ENCODE measurements around the gene ELK4.

Gene ELK4

DNA sequence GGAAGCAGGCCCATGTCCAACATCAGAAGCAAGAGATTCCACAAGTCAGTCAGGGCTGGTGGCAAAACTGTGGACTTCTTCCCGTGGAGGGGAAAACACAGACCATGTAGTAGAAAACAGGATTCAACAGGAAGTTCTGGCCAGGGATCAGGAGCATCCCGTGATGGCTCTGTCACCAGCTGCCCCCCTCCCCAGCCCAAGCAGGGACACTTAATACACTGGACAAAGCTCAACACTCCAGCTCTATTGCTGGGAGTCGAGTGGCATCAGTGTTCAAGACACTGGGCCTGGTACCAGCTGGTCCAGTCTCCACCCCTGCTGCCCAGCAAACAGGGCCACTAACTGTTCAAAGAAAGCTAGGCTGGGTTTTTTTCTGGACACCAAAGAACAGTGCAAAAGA, 44.8 kb upstream of the ELK4 start:
- DNase-seq (ENCODE audit: low read depth), result no peak
- TF ChIP-seq, protein P1, sequence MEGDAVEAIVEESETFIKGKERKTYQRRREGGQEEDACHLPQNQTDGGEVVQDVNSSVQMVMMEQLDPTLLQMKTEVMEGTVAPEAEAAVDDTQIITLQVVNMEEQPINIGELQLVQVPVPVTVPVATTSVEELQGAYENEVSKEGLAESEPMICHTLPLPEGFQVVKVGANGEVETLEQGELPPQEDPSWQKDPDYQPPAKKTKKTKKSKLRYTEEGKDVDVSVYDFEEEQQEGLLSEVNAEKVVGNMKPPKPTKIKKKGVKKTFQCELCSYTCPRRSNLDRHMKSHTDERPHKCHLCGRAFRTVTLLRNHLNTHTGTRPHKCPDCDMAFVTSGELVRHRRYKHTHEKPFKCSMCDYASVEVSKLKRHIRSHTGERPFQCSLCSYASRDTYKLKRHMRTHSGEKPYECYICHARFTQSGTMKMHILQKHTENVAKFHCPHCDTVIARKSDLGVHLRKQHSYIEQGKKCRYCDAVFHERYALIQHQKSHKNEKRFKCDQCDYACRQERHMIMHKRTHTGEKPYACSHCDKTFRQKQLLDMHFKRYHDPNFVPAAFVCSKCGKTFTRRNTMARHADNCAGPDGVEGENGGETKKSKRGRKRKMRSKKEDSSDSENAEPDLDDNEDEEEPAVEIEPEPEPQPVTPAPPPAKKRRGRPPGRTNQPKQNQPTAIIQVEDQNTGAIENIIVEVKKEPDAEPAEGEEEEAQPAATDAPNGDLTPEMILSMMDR (IDR thresholded peaks at IDR 0.05; ENCODE audit: insufficient read depth, low read depth, low read length, missing control alignments), result no peak
- H3K4me3 ChIP-seq (ENCODE audit: low read depth, low read length), result no peak overlapping the region

DNA sequence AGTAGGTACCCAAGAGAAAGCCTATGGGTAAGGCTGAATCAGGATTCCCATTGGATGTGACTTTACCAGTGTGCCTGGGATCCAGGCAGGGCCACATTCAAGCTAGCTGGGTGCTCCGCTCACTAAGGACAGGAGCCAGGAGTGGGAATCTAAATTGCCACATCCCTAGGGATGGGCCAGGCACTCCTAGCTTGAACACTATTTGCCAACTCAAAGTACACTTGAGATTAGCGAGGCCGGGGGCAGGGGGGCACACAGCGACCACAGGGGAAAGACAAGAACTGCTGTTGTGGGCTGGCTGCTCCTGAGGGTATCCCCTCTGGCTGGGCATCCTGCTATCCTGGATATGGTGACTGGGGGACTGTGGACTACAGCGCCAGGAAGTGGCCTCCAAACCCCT, 44.2 kb upstream of the ELK4 start:
- no peak for DNase-seq (ENCODE audit: low read depth)
- TF ChIP-seq, protein P1 (IDR thresholded peaks at IDR 0.05; ENCODE audit: insufficient read depth, low read depth, low read length, missing control alignments), result no peak
- no peak overlapping the region for H3K4me3 ChIP-seq (ENCODE audit: low read depth, low read length)

DNA sequence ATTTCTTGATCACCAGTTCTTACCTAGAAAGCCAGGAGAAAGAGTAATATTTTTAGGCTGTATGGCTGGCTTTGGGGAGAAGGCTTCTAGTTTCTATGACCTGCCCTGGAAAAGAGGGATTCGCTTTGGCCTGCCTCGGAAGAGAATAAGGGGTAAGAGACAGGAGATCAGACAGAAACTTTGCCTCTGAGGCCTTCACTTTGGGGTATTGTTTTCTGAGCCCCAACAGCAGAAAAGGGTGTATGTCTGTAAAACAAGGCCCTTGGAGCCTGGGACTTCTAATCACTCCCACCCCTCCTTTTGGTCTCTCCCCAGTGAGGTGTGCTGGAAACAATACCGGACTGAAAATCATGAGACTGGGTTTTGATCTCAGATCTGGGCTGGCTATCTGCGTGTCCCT, 43.4 kb upstream of the ELK4 start:
- H3K4me3 ChIP-seq (ENCODE audit: low read depth, low read length), result no peak overlapping the region
- TF ChIP-seq, protein P1 (IDR thresholded peaks at IDR 0.05; ENCODE audit: insufficient read depth, low read depth, low read length, missing control alignments), result no peak
- no peak for DNase-seq (ENCODE audit: low read depth)

DNA sequence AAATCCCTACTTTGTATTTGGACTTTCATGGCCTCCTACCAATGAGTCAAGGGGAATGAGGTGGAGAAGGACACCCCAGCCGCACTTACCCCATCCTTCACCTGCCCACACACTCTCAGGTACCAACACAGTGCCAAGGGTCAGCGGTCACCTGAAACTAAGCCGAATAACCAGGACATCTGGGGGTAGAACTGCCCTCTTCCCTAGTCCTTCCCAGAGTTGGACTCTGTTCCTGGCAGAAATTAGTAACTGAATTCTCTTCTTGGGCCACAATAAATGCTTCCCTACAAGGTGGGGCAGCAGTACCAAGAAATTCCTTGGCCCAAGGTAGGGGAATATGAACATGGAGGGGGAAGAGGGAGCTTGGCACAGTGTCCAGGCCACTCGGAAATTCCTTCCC, 41.2 kb upstream of the ELK4 start:
- DNase-seq (ENCODE audit: low read depth), result no peak
- TF ChIP-seq, protein P1 (IDR thresholded peaks at IDR 0.05; ENCODE audit: insufficient read depth, low read depth, low read length, missing control alignments), result no peak
- H3K4me3 ChIP-seq (ENCODE audit: low read depth, low read length), result no peak overlapping the region

DNA sequence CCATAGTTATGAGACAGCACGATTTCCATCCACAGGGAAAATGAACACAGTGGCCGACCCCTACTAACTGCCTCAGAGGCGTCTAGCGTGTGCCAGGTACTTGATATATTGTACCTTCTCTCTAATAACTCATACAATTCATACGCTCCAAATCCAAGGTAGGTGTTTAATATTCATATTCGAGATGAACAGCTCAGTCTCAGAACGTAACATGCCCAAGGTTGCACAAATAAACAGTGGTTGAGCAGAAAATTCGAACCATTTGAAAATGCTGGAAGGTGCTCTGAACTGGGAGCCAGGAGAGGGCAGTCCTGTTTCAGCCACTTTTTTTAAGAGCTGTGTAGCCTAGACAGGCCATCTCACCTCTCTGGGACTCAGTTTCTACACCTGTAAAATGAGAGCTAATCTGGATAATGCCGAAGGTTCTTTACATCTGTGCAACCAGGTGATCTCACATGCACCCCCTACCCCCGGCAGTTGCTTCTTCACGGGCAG, 40.6 kb upstream of the ELK4 start:
- DNase-seq (ENCODE audit: low read depth), result no peak
- TF ChIP-seq, protein P1 (IDR thresholded peaks at IDR 0.05; ENCODE audit: insufficient read depth, low read depth, low read length, missing control alignments), result no peak

DNA sequence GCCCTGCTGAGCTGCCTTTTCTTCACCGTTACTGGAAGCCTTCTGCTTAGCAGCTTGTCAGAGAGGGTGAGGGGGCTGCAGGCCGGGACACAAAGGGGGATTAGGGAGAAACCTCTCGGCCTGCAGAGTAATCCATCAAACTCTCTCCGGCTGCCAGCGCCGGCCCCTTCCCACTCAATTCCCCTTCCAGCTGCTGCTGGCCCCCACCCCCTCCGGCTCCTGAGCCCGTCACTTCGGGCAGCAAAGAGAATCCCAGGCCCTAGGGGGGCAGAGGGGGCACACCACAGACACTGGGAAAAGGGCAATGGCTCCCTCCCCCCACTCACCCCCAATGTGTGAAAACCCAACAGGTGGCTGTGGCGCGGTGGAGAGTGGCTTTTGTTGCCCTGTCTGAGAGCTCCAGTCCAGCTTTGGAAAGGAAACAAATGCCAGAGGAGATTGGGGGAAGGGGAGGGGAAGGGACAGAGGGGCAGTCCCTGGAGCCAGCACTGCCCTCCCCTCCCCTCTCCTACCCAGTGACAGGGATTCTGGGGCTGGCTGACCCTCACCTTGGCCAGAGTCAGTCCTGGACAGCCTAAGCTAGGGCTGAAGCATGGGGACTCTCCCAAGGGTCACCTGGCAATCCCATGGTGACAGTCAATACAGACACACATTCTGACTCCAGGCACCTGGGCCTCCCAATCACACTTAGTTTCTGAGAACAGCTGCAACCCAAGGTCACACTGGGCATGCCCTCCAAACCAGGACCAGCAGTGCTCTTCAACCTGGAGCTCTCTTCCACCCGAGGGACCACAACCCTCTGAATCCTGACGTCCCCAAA, 39.0 kb upstream of the ELK4 start:
- DNase-seq (ENCODE audit: low read depth), result no peak
- TF ChIP-seq, protein P1 (IDR thresholded peaks at IDR 0.05; ENCODE audit: insufficient read depth, low read depth, low read length, missing control alignments), result no peak
- no peak overlapping the region for H3K4me3 ChIP-seq (ENCODE audit: low read depth, low read length)

More for the DNA sequence above, 40.6 kb upstream of the ELK4 start:
- no peak overlapping the region for H3K4me3 ChIP-seq (ENCODE audit: low read depth, low read length)

DNA sequence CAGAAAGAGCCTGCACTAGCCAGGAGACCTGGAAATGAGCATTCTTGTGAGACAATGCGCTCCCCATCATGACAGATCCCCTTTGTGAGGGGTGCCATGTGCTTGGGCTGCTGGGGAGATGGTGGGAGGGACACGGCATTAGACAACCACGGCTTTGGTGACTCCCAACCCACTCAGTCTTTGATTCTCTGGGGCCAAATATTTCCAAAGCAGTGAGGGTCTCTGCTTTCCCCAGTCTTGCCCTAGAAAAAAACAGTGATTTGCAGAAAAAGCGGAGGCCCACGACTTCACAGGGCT, 38.3 kb upstream of the ELK4 start:
- DNase-seq (ENCODE audit: low read depth), result no peak
- TF ChIP-seq, protein P1 (IDR thresholded peaks at IDR 0.05; ENCODE audit: insufficient read depth, low read depth, low read length, missing control alignments), result no peak
- H3K4me3 ChIP-seq (ENCODE audit: low read depth, low read length), result peak overlapping the region; percentile 48

Measured in GM12865 (cell line).